ENCODE results near the gene ENPP4. TPM values are rescaled to one million over a fixed set of nuclear protein-coding genes. Genes with fewer than 3 reads are reported as not detected.
A peak's percentile ranks its signal among the peaks of the same experiment; 100 is the strongest.

Gene ENPP4
- total RNA-seq, 1 experiment from 2014 or later, result 2.8 TPM

- DNase-seq (ENCODE audit: low spot score), result no peak
- ATAC-seq, result peak; percentile 28
Observed at GRCh38 chr6:46129291-46129628, 529 bp upstream of the ENPP4 start.

More at GRCh38 chr6:46129291-46129628, 529 bp upstream of the ENPP4 start:
- no peaks in the 10 kb centered on the region for H3K36me3 Mint-ChIP-seq
- peaks cover 11% of the 10 kb centered on the region; the same call in 1 of the 2 replicates for H3K4me1 Mint-ChIP-seq
- no peak for TF ChIP-seq ZNF317 (CRISPR knock-in tag; IDR thresholded peaks at IDR 0.05; ENCODE audit: borderline replicate concordance, low read depth)
- no peak for TF ChIP-seq ZNF671 (CRISPR knock-in tag; IDR thresholded peaks at IDR 0.05)
- no peak for TF ChIP-seq ZNF232 (CRISPR knock-in tag; IDR thresholded peaks at IDR 0.05)
- TF ChIP-seq RELA (CRISPR knock-in tag; IDR thresholded peaks at IDR 0.05; ENCODE audit: borderline replicate concordance), result no peak
- no peak for TF ChIP-seq ZNF532 (CRISPR knock-in tag; IDR thresholded peaks at IDR 0.05; ENCODE audit: borderline replicate concordance)
- TF ChIP-seq FOXK1 (CRISPR knock-in tag; IDR thresholded peaks at IDR 0.05), result no peak
- no peak for TF ChIP-seq TEAD4 (CRISPR knock-in tag; IDR thresholded peaks at IDR 0.05)
- no peak for TF ChIP-seq IRF1 (CRISPR knock-in tag; IDR thresholded peaks at IDR 0.05)
- no peak for TF ChIP-seq ERG (CRISPR knock-in tag; IDR thresholded peaks at IDR 0.05)
- no peak for TF ChIP-seq ZSCAN18 (CRISPR knock-in tag; IDR thresholded peaks at IDR 0.05)
- no peak for TF ChIP-seq E2F1 (CRISPR knock-in tag; IDR thresholded peaks at IDR 0.05)
- TF ChIP-seq NR2C2 (CRISPR knock-in tag; IDR thresholded peaks at IDR 0.05), result no peak
- TF ChIP-seq SOX15 (CRISPR knock-in tag; IDR thresholded peaks at IDR 0.05), result no peak
- no peak for TF ChIP-seq CBFB (CRISPR knock-in tag; IDR thresholded peaks at IDR 0.05; ENCODE audit: low read depth)
- no peak for TF ChIP-seq HMGA2 (CRISPR knock-in tag; IDR thresholded peaks at IDR 0.05)
- TF ChIP-seq FOXJ3 (CRISPR knock-in tag; IDR thresholded peaks at IDR 0.05; ENCODE audit: borderline replicate concordance), result no peak
- TF ChIP-seq KAT7 (CRISPR knock-in tag; IDR thresholded peaks at IDR 0.05; ENCODE audit: borderline replicate concordance), result no peak
- no peak for TF ChIP-seq ZNF512 (CRISPR knock-in tag; IDR thresholded peaks at IDR 0.05; ENCODE audit: borderline replicate concordance)
- no peak for TF ChIP-seq ARID4B (CRISPR knock-in tag; IDR thresholded peaks at IDR 0.05; ENCODE audit: borderline replicate concordance)
- peak overlapping the region; percentile 88 for H3K4me3 Mint-ChIP-seq
- H3K9me3 Mint-ChIP-seq, result no peaks in the 10 kb centered on the region
- H3K27me3 Mint-ChIP-seq (ENCODE audit: low read depth), result peaks cover 35% of the 10 kb centered on the region
- 0 out of 2 replicates have a peak overlapping the region, but pooled peaks have one; percentile 38 for H3K27ac Mint-ChIP-seq
- POLR2A ChIA-PET, result interaction anchor here (0.7 to 1.0 kb wide), 2 partner anchors 42 to 527 kb away, joined by 3 to 5 read pairs; partner anchors contain the start of gene ENPP5
- CTCF ChIA-PET, result interaction anchor here (1.0 to 1.8 kb wide), 4 partner anchors 9 to 199 kb away, joined by 3 to 7 read pairs (median 6); no protein-coding TSS in a partner anchor

Measured in WTC11 (cell line).